ENCODE data around the gene ID3.

The ID3 gene

GRCh38 chr1:23564529-23565122 is 5.3 kb upstream of the ID3 start:
- DNase-seq = no peak

DNA sequence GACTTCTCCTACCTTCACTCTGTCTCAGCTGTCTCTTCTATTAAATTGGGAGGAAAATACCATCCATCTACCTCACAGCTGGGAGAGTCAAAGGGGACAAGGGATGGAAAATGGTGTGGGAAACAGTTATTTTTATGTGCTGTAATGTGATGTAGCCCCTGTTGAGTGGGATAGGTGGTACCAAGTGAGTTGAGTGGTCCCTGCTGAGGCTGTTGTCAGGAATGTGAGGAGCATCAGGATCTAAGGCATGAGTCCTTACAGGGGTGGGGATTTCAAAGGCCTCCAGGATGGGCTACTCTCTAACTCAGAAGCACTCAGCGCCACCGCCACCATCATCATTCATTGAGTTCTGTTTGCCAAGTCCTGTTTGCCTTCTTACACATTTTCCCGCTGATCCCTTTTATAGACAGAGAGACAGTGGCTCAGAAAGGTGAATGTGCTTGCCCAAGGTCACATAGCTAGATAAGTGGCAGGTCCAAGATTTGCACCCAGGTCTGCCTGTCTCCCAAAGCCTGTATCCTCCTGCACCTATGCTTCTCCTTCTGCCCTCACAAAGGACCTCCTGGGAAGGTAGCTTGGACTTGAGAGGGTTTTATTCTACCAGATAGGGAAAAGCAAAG is 4.6 kb upstream of the ID3 start:
- DNase-seq = no peak

GRCh38 chr1:23563003-23563402 is 3.7 kb upstream of the ID3 start:
- no peak for DNase-seq

DNA sequence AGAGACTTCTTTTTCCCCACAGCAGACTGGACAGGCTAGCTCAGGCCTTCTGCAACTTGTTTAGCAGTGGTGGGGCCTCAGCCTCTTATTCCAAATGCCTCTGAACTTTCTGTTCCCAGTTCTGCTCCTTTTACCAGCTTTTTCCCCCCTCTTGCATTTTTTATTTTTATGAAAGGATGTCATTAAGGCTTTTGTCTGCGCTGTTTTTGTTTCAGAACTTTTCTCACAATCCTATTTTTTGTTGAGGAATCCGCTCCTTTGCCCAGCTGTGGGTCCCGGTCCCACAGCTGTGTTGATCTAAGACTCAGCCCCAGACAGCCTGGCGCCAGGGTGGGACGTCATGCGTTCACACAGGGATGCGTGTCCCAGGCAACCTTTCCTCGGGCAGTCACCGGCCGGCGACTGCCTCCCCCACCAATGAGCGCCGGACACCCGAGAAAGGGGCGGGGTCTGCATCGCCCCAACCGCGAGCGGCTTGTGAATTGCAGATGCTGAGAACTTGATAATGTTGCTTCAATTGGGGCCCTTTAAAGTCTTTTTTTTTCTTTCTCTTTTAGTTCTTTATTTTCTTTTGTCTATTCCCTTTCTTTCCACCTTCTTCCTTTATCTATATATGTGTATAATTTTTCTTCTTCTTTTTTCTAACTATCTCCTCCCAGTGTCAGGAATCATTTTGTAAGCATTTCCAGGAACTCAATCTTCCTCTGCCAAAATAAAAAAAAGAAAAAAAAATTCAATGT is 3.0 kb upstream of the ID3 start:
- peak; percentile 95 for DNase-seq

DNA sequence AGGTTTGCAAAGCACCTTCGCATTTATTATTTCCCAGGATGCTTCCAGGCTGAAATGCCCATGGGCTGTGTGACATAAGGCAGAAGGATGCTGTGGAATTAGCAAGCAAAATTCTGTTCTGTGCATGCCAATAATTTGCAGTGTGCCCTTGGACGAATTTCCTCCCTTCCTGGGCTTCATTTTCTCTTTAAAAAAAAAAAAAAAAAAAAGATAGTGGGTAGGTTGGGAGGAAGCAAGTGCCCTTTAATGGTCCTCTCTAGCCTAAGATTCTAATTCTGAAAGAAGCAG is 2.5 kb upstream of the ID3 start:
- DNase-seq = no peak

DNA sequence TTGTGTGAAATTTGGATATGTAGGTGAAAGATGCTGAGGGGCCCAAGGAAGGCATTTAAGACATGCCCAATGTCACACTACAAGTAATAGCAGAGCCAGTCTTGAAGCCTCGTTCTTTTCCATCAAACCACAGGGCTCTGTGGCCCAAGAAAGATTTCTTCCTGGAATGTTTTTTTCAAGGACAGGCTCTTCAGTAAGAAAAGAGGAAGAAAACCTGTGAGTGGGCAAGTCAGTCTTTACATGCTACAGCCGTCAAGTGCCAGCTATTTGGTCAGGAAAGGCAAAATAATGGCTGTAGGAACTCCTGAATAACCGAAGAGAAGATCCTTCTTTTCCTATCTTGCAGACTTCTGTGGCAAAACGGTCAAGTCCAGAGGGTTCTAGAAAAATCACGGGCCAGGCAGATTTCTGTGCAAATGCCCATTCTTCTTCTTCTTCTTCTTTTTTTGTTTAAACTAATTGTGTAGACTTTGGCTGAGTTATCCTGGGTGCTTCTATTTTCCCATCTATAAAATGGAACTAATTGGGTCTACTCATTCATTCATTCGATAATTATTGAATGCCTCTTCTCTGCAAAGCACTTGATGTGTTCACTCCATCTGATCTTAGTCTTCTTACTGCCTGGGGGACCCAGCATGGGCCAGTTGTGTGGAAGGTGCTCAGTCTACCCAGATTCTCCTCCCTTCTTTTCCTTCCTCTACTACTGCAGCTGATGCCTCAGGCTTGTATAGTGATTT is 1.9 kb upstream of the ID3 start:
- no peak for DNase-seq

DNA sequence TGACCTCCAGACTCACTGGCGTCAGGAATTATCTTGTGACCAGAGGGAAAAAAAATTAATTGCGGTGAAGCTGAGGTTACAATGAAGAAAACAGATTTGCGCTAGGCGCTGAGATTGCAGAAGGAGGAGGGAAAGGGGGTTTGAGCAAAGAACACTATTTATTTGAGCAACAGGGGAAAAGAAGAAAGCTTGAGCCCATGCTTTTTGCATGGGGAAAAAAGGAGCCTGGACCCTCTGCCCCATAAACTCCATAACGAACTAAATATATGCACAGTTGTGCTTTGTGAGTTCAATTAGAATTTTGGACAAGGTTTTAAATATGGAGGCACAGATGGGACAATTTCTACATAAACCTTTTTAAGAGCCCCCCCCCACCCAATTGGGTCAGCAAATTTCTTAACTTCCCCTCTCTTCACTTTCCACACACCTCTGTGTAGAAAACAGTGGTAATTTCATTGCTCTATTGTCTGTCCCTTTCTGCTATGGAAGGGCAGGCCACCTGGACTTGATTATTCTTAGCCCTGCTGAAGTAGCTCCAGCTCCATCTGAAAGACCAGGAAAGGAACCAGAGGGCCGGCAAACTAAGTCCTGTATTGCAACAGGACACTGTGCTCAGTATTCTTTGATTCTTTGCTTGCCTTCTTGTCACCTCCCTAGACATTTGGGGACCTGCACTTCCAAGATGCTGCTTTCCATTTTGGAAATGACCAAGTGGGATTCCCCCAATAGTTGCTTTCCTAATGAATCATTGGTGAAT is 862 bp upstream of the ID3 start:
- DNase-seq = no peak

- no peak for DNase-seq
Measured at GRCh38 chr1:23558872-23559135, 497 bp downstream of the ID3 start.

- no peak for DNase-seq
Measured at GRCh38 chr1:23558140-23558871, 995 bp downstream of the ID3 start.

DNA sequence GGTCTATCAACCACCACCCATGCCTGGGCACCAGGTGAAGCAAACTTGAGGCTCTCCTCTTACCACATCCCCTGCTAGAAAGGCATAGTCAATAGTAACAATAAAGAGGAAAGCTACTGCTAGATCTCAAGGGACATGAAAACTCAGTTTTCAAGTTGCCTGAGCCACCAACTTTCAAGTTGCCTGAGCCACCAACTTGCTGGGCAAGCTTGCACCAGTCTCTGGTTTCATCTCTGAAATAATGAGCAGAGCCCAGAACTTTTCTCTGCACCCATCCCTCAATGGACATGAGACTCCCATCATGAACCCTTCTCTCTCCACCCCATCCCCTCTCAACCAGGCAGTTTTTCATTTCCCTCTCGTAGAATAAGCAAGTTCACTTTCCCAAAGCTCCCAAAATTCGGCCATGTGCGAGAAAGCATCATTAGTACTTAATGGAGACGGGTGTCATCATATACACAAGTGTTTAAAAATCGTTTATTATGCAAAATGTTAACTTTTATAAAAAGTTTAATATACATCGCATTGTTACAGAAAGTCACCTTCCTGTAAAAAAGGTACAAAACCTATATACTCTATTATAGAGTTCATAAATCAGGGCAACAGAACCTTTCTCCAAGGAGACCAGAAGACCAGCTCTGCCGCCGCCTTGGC is 1.7 kb downstream of the ID3 start:
- DNase-seq = no peak

GRCh38 chr1:23556635-23557470 is 2.4 kb downstream of the ID3 start:
- no peak for DNase-seq

DNA sequence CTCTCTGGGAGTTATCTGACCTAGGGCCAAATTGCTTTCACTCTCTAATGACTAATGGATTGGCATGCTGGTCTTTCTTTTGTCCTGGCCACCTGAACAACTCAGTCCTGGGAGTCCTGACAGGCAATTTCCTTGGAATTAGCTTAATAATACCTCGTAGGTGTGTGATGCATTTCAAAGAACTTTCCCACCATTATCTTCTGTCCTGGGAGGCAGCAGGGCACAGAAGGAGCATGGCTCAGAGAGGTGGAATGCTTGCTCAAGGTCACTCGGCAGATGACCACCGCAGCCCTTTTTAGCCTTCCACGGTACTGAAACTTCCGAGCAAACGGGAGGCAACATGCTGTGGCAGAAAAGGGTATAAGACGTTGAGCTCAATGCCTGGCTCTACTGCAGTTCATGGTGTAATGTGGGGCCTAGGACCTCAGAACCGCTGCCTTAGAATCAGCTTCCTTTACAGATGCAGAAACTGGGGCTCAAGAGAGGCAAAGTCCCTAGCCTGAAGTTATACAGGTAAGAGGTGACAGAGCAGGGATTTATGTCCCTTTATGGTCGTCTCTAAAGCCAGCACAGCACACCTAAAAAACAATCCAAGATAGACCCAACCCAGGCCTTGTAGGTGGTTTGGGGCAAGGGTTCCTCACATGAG is 3.2 kb downstream of the ID3 start:
- no peak for DNase-seq

- no peak for DNase-seq
Measured at GRCh38 chr1:23555270-23555985, 3.9 kb downstream of the ID3 start.

DNA sequence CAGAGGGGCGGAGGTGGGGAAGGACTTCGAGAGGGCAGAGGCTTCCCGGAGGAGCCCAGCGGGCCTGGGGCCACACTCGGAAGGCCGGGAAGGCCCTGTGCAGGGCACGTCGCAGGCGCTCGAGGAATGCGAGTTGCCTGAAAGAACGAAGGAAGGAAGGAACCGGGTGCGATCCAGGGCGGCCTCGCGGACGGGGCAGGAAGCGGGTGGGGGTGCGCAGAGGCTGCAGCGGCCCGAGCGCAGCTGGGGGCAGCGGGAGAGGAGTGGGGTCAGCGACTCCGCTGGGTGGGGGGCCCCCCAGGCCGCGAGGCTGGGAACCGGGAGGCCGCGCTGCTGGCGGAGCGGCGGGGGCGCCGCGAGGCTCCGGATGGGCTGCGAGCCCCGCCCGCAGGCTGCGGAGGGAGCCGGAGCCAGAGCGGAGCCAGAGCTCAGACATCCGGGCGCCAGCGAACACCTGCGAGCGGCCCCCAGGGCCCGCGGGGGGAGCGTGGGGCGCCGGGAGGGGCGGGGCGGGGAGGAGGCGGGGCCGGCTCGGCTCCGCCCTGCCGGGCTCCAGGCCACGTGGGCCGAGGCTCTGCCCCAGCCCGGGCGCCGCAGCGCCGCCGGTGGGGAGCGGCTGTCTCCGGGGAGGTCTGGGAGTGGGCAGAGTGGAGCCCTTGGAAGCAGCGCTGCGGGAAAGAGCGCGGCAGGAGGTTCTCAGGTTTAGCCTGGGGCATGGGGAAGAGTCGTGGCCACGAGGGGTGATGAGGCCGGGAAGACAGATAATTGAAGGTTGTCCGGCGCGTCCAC is 4.6 kb downstream of the ID3 start:
- peak; percentile 97 for DNase-seq

GRCh38 chr1:23554127-23554480 is 5.2 kb downstream of the ID3 start:
- DNase-seq = no peak

GRCh38 chr1:23553231-23554126 is 5.8 kb downstream of the ID3 start:
- DNase-seq = no peak

- DNase-seq = no peak
Measured at GRCh38 chr1:23551849-23552248, 7.5 kb downstream of the ID3 start.

- DNase-seq = no peak
Measured at GRCh38 chr1:23548704-23549143, 10.6 kb downstream of the ID3 start.
